ENCODE data around the gene DIS3L2.
"Not testable (repeated sequence)": the region's sequence is repeated elsewhere in the genome, so short reads cannot be mapped to it uniquely, and the experiment has no call there.

Gene DIS3L2

DNA sequence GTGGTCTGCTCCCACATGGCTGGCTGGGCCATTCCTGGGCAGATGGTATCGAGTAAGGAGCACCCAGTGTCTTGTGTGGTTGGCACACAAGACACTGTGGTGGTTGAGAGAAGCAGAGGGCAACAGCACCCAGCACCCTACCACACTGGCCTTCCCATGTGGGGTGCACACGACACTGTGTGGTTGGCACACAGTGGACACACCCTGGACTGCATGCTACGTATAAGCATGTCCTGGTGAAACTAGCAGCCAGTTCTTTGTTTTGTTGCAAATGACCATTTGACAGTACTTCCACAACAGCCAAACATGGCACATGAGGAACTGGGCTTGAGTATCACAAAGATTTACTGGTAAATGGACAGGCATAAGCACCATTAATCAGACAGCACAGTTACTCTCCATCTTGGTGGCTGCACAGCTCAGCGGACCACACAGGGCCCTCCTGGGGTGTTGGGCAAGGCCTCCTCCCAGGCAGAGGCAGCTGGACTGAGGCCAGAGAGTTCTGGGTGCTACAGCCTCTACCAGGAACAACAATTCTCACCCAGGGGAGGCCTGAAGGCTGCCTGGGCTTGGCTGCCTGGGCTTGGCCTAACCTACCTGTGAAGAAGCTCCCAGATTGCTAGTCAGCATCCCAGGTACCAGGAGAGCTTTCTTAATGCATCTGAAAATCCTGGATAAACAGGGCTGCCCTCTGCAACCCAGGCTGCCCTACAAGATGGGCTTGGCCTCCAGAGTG lies 357.7 kb downstream of the DIS3L2 start:
- DNase-seq (ENCODE audit: low read depth in 2 of 3, low spot score in 2 of 3), result no peak

DNA sequence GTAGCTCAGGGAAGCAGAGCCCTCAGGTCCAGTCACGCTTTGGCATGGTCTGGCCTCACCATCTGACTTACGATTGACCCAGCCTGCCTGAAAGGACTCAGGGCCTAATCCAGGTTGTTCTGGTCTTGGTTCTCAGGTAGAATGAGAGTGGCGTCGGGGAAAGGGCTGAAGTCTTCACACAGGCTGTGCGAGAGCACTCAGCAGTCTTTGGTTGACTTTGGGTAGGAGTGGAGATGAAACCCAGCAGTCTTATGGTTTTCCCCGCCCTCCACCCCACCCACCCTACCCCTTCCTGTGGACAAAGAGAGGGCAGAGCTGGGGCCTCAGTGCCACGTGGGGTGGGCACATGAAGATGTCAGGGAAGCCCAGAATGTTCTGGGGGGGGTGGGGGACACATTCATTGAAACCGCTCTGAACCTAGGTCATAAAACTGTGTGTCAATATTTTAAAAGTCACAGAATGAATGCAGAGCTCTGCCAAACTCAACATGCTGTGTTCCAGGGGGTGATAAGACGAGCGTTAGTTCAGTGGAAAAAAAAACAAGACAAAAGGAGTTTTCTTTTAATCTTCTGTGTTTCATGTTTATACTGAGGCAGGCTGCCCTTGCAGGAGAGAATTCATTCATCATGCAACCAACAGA lies 358.4 kb downstream of the DIS3L2 start:
- no peak for DNase-seq (ENCODE audit: low read depth in 2 of 3, low spot score in 2 of 3)

DNA sequence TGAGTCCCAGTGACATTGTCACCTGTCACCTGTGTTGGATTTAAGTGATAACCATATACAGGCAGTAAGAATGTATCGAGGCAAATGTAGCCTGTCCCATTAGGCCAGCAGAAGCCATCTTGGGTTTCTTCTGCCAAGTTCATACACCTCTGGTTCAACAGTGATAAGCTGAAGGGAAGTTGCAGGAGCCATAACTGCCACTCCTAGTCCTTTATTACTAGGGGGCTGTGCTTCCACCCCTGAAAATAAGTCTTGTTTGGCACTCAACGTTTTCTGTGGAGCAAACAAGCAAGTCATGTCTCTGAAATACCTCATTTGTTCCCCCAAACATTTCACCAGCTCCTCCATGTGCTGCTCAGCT lies 358.9 kb downstream of the DIS3L2 start:
- no peak for DNase-seq (ENCODE audit: low read depth in 2 of 3, low spot score in 2 of 3)

GRCh38 chr2:232321156-232321816 lies 359.8 kb downstream of the DIS3L2 start:
- DNase-seq (ENCODE audit: low read depth in 2 of 3, low spot score in 2 of 3), result peak in 1 of 3 experiments; percentile 34

- DNase-seq (ENCODE audit: low read depth in 2 of 3, low spot score in 2 of 3), result no peak
Observed at GRCh38 chr2:232321817-232322559, 360.5 kb downstream of the DIS3L2 start.

- no peak for DNase-seq (ENCODE audit: low read depth in 2 of 3, low spot score in 2 of 3)
Observed at GRCh38 chr2:232322560-232323327, 361.2 kb downstream of the DIS3L2 start.

DNA sequence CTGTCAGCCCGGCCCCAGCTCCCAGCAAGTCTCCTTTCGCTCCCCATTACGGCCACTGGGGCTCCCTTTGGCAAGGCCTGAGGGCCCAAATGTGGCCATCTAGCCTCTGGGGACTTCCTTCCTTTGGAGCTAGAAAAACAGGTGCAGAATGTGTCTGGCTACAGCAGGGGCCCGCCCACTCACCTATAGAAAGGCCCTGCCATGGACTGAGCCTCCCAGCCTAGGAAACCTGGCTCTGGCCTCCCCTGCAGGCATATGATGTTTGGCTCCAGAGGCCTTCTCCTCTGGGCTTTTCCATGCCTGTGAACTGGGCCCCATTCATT lies 361.8 kb downstream of the DIS3L2 start:
- DNase-seq (ENCODE audit: low read depth in 2 of 3, low spot score in 2 of 3), result no peak

- DNase-seq (ENCODE audit: low read depth in 2 of 3, low spot score in 2 of 3), result not testable (repeated sequence)
Observed at GRCh38 chr2:232323967-232324366, 362.5 kb downstream of the DIS3L2 start.

GRCh38 chr2:232324778-232325177 lies 363.3 kb downstream of the DIS3L2 start:
- DNase-seq (ENCODE audit: low read depth in 2 of 3, low spot score in 2 of 3), result no peak

GRCh38 chr2:232325324-232326273 lies 364.1 kb downstream of the DIS3L2 start:
- DNase-seq (ENCODE audit: low read depth in 2 of 3, low spot score in 2 of 3), result no peak

GRCh38 chr2:232326274-232327104 lies 365.0 kb downstream of the DIS3L2 start:
- not testable (repeated sequence) for DNase-seq (ENCODE audit: low read depth in 2 of 3, low spot score in 2 of 3)

DNA sequence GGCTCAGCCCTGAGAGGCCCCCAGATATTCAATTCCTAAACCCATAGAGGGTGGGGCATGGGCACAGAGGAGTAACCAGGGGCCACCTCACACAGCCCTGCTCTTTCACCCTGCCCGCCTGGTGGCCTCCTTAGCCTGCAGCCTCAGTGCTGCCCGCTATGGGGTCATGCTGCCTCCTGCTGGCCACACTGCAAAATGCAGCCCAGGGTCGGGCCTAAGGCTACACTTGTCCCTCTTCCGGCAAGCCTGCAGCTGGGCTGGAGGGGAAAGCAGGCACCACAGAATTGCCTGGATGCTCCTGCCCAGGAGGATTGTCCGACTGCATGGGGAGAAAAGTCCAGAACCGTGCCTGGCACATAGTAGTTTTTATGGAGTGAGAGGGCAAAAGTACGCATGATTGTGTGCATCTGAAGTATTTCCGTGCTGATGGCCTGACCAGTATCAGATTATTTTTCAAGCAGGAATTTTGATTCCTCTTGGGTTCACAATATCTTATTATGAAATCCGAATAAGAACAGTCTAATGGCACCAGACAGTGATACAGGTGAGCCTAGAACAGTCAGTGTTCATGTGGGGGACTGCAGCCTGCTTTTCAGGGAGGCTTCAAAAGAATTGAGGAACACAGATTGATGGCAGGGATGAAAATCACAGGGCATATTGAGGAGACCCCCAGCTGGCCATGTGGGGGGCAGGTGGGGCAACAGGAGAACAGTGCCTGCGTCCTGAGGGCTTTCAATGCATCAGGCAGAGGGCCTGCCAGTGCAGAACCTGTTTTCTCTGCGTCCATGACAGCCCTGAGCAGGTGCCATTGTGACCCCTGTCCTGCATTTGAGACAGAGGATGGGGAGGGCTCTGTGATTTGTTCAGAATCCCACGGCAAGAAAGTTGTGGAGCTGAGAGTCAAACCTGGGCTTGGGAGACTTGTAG lies 365.9 kb downstream of the DIS3L2 start:
- DNase-seq (ENCODE audit: low read depth in 2 of 3, low spot score in 2 of 3), result peak; percentile 57 to 95 (median 74)

GRCh38 chr2:232328032-232328422 lies 366.5 kb downstream of the DIS3L2 start:
- DNase-seq (ENCODE audit: low read depth in 2 of 3, low spot score in 2 of 3), result no peak

- DNase-seq (ENCODE audit: low read depth in 2 of 3, low spot score in 2 of 3), result no peak
Observed at GRCh38 chr2:232328516-232329460, 367.3 kb downstream of the DIS3L2 start.

GRCh38 chr2:232329716-232330067 lies 368.2 kb downstream of the DIS3L2 start:
- no peak for DNase-seq (ENCODE audit: low read depth in 2 of 3, low spot score in 2 of 3)

DNA sequence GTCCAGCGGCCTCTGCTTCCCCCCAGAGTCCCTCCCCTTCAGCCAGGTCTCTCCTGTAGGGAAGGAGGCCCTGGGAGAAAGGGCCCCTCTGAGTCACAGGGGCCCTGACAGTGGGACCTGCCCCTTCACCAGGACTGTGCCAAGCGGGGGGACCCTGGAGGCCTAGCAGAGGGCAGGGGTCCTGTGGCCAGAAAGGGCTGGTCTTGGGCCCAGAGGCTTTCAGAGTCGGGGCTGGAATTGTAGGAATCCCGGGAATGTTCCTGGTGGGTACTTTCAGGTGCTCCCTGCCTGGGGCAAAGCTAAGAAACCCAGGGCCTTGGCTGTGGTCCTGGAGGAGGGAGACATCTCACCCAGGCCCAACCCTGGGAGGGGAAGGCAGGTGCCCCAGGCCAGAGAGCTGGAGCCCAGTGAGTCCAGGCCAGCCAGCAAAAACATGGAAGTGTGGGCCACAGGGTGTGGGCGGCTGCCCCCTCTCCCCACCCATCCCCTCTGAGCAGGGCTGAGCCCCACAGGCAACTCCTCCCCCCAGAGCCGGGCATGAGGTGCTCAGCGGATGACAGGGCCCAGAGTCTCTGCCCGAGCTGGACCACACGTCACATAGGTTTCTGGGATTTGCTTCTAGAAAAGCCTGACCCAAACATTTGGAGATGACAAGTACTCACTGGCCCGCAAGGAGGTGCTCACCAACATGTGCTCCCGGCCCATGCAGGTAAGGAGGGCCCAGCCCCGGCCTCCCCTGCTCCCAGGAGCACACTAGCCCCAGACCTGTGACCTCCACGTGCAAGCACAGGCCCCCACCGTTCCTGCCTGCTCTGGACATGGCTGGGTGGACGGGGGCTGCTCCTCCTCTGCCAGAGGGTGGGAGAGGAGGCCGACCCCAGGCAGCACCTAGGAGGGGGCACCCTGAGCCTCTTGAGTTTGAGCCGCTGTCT lies 368.8 kb downstream of the DIS3L2 start:
- DNase-seq (ENCODE audit: low read depth in 2 of 3, low spot score in 2 of 3), result no peak

Measured in activated CD8-positive, alpha-beta memory T cell treated with anti-CD3 and anti-CD28 coated beads for 48 hours (primary cell).